Body of pancreas (tissue), 4 donors: ENCODE results near the gene CNGB1. TPM values are rescaled to one million over a fixed set of nuclear protein-coding genes. Genes with fewer than 3 reads are reported as not detected.

ENCODE experiments used
- ATAC-seq: fragments of 150-250 bp; one replicate; pipeline ENCODE4 v1.9.1; 2016
- DNase-seq, 4 donors: peaks; one replicate each; pipeline ENCODE4 v3.0.0-alpha.2; 2019
- H3K27ac ChIP-seq, 4 donors: fragments of 200-600 bp; sonication (generic); 1 replicate in 3 of 4; 2 replicates in 1 of 4; pipeline versions ENCODE4 v1.5.1 to v1.6.1; 2016 to 2019; ENCODE audit warnings: mild to moderate bottlenecking in 1 of 4, mixed read lengths in 1 of 4, moderate library complexity in 1 of 4
- H3K27me3 ChIP-seq, 2 donors: fragments of 200-600 bp; sonication (generic); one replicate each; pipeline ENCODE4 v1.6.0; 2016; ENCODE audit warnings: mild to moderate bottlenecking in 1 of 2
- H3K36me3 ChIP-seq, 2 donors: fragments of 200-600 bp; sonication (generic); replicated peaks in 1 of 2; 2 replicates each; pipeline ENCODE4 v1.5.1; 2016; ENCODE audit warnings: low read depth in 2 of 2; ENCODE audit not compliant: insufficient read depth in 1 of 2
- H3K4me1 ChIP-seq: fragments of 200-600 bp; sonication (generic); one replicate; pipeline ENCODE4 v1.6.0; 2016
- H3K4me3 ChIP-seq, 2 donors: fragments of 200-600 bp; sonication (generic); 1 replicate in 1 of 2; 2 replicates in 1 of 2; pipeline ENCODE4 v1.5.1; 2016 to 2019
- H3K9me3 ChIP-seq, 3 donors: fragments of 200-600 bp; sonication (generic); 1 replicate in 2 of 3; 2 replicates in 1 of 3; pipeline ENCODE4 v1.5.1; 2016
- POLR2A ChIP-seq, 3 donors: fragments of 450-650 bp; IDR thresholded peaks; one replicate each; pipeline ENCODE4 v1.6.1; 2016; ENCODE audit warnings: antibody characterized with exemption in 3 of 3, mild to moderate bottlenecking in 2 of 3
- WGBS, 2 donors: methylation state at CpG; one replicate each; pipeline ENCODE4 v1.1.5; 2017; 5-methylcytosine and 5-hydroxymethylcytosine counted together
- intact Hi-C: fragments of 100-400 bp; cut with DNase I; formaldehyde crosslinking; loops from one replicate; pipeline ENCODE4 v1.15.1; 2023
- total RNA-seq, 2 donors: library from RNA; depleted of rRNA; stranded (reverse); fragments of >200 nt; gene quantifications; one replicate each; pipeline ENCODE4 v1.1.0, GENCODE V29; 2016
- TF ChIP-seq, protein P1 (sequence below), 7 experiments: fragments of 450-650 bp in 4 of 7; fragments of 200-600 bp in 3 of 7; sonication (generic) in 3 of 7; IDR thresholded peaks; one replicate each; pipeline ENCODE4 v1.5.1; 2016 to 2019; ENCODE audit warnings: antibody characterized with exemption in 7 of 7

Gene CNGB1
- total RNA-seq, 2 donors from 2014 or later, result not detected

DNA sequence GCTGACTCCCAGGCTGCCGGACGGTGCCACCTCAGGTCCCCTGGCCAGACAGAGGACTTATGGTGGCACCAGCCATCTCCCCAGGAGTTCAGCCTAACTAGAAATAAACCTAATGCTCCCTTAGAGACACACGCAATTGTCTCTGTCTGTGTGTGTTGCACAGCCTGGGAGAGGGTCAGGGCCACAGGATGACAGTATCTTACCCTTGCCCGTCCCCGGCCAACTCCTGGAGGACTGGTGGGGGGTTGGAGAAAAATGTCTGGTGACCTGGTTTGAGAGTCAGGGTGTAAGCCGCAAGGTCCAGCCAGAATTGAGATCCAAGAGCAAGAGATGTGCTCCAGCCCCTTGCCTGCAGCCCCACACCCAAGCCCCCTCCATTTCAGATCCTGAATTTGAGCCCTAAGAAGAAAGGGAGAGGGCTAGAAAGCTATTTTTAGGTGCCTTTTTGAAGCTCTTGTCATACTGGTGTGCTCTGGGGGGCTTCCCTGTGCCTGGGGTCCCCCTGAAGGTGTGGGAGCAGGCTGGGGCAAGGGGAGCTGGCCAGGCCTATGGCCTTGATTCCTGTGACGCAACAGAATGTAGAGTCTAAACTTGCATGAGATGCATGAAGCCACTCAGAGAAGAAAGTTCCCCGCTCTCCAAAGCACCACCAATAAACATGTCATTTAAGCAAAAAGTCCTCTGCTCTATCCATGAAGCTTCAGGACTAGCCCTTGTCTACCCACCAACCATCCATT, 16.7 kb upstream of the CNGB1 start:
- Histone ChIP-seq H3K27ac (no peak overlapping the region), H3K4me3 (no peak overlapping the region), H3K9me3 (no peaks in the 10 kb centered on the region), H3K27me3 (no peaks in the 10 kb centered on the region), H3K4me1 (peaks cover 18% of the 10 kb centered on the region), H3K36me3 (no peaks in the 10 kb centered on the region)
- DNase-seq (no peak), ATAC-seq (no peak)
- TF ChIP-seq POLR2A (IDR thresholded peaks at IDR 0.05), result no peak
- TF ChIP-seq, protein P1, sequence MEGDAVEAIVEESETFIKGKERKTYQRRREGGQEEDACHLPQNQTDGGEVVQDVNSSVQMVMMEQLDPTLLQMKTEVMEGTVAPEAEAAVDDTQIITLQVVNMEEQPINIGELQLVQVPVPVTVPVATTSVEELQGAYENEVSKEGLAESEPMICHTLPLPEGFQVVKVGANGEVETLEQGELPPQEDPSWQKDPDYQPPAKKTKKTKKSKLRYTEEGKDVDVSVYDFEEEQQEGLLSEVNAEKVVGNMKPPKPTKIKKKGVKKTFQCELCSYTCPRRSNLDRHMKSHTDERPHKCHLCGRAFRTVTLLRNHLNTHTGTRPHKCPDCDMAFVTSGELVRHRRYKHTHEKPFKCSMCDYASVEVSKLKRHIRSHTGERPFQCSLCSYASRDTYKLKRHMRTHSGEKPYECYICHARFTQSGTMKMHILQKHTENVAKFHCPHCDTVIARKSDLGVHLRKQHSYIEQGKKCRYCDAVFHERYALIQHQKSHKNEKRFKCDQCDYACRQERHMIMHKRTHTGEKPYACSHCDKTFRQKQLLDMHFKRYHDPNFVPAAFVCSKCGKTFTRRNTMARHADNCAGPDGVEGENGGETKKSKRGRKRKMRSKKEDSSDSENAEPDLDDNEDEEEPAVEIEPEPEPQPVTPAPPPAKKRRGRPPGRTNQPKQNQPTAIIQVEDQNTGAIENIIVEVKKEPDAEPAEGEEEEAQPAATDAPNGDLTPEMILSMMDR (IDR thresholded peaks at IDR 0.05), result no peak
- intact Hi-C loops, result no loop called here
- 94 to 97% methylated on average over 8 of the region's 8 CpGs for WGBS, 2 donors

DNA sequence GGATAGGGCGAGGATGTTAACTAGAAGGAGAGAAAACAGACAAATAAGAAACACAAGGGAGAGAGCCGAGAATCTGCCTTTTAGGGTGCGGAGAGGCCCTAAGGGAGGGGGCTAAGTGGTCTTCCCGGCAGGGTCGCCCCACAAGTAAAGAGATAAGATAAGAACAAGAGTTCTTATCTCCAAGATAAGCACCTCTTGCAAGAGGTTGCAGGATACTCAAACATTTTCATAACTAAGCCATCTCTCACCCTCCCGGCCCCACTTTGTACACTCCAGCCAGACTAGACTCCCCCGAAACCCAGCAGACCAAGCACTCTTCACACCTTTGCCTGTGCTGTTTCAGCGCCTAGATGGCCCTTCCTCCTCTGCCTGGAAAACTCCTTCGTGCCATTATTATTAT, 15.3 kb upstream of the CNGB1 start:
- DNase-seq, result no peak
- 63 to 68% methylated on average over 9 of the region's 9 CpGs for WGBS, 2 donors
- no peaks in the 10 kb centered on the region for H3K27me3 ChIP-seq

DNA sequence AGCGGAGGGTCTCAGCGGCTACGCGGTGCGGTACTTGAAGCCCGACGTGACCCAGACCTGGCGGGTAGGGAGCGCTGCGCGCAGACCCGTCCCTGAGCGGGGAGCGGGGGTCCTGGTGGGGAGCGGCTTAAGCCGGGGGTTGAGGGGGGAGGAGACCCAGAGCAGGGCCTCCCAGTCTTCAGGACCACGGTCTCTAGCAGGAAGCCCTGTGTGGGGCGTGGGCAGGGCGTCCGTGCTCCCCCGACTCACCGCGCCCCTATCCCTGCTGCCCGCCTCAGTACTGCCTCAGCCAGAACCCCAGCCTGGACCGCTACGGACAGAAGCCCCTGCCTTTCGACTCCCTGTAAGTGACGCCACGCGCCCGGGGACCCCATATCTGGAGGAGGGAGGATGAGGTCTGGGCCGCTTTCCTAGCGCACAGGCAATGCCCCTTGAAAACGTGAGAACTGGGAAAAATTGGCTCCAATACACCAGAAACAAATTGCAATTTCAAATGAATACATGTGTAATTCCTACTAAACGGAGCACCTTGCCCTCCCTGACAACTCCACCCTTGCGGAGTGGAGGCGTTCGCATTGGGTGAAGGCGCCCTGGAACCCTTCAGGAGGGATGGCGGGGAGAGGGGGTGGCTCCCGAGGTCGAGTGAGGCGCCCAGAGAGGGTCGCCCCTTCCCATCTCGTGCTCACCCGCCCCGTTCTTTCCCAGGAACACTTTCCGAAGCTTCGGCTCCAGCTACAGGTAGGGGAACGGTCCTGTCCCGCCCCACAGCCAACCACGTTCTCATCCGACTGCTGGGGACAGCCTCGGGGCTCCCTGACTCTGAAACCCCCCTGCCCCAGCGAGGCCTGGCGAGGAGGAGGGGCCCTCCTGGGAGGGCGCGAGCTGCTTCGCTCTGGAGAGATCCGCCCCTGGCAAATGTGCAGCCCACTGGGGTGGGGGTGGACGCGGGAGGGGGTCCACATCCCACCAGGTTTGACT, 14.6 kb upstream of the CNGB1 start:
- H3K9me3 ChIP-seq, result no peaks in the 10 kb centered on the region
- H3K36me3 ChIP-seq, result no peaks in the 10 kb centered on the region
- peaks cover 9% of the 10 kb centered on the region for H3K4me1 ChIP-seq
- DNase-seq, result no peak
- WGBS, 2 donors, result 25 to 37% methylated on average over 31 to 62 of the region's 62 CpGs
- H3K27ac ChIP-seq, result peak overlapping the region in 1 of 4 donors; percentile 27
- intact Hi-C loops, result no loop called here
- ATAC-seq, result peak; percentile 40
- TF ChIP-seq, protein P1 (IDR thresholded peaks at IDR 0.05), result no peak
- no peak for TF ChIP-seq POLR2A (IDR thresholded peaks at IDR 0.05)
- H3K4me3 ChIP-seq, result peak overlapping the region; percentile 29 to 35
- no peaks in the 10 kb centered on the region for H3K27me3 ChIP-seq

More for the DNA sequence above, 15.3 kb upstream of the CNGB1 start:
- intact Hi-C loops, result no loop called here
- TF ChIP-seq, protein P1 (IDR thresholded peaks at IDR 0.05), result no peak
- TF ChIP-seq POLR2A (IDR thresholded peaks at IDR 0.05), result no peak
- Histone ChIP-seq H3K4me1 (peaks cover 10% of the 10 kb centered on the region), H3K27ac (no peak overlapping the region), H3K4me3 (no peak overlapping the region), H3K9me3 (no peaks in the 10 kb centered on the region), H3K36me3 (no peaks in the 10 kb centered on the region)
- no peak for ATAC-seq

DNA sequence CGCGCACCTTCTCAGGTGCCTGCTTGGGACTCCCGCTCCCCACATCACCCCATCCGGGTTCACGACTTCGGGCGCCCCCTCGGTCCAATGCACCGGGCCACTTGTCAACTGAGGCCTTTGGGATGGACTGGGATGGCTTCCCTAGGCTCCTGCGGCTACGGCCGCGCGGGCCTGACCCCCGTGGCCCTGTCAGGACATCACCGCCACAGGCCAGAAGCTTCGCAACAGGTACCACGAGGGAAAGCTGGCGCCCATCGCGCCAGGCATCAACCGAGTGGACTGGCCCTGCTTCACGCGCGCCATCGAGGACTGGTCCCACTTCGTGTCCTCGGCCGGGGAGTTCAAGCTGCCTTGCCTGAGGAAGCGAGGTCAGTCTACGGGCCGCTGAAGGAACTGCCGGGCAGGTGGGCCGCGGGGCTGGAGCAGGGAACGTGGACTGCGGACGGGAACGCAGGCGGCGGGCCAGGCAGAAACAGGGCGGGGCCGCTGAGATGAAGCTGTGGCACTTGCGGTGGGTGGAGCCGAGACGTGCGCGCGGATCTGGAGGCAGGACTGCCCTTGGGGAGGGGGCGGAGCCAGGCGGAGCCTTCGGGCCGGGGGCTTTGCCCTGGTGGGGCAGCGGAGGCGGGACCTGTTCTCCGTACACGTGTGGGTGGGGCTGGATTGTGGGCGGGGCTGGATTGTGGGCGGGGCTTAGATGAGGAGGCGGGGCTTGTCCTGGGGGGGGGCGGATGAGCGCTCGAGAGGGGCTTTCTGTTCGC, 13.7 kb upstream of the CNGB1 start:
- 16 to 29% methylated on average over 26 to 62 of the region's 64 CpGs for WGBS, 2 donors
- TF ChIP-seq, protein P1 (IDR thresholded peaks at IDR 0.05), result no peak
- no peak for TF ChIP-seq POLR2A (IDR thresholded peaks at IDR 0.05)
- Histone ChIP-seq H3K27ac (peak overlapping the region in 1 of 4 donors; percentile 27), H3K9me3 (no peaks in the 10 kb centered on the region), H3K36me3 (no peaks in the 10 kb centered on the region), H3K4me1 (peaks cover 9% of the 10 kb centered on the region), H3K27me3 (no peaks in the 10 kb centered on the region), H3K4me3 (peak overlapping the region; percentile 29 to 35)
- peak; percentile 84 to 95 (median 91) for DNase-seq
- intact Hi-C loops, result no loop called here
- peak; percentile 90 for ATAC-seq
